HepG2 (cell line): ENCODE measurements around the gene ADAMTS13. TPM values are rescaled to one million over a fixed set of nuclear protein-coding genes. Genes with fewer than 3 reads are reported as not detected.

Source experiments
- FOSL2 ChIP-seq: sonication (generic); formaldehyde crosslinking; IDR thresholded peaks from 2 replicates; pipeline ENCODE4 v1.4.0; 2020; ENCODE audit warnings: missing genetic modification reagents
- GATA4 ChIP-seq: sonication (generic); IDR thresholded peaks from 2 replicates; pipeline ENCODE4 v1.6.1; 2016; ENCODE audit warnings: antibody characterized with exemption, low read depth, borderline replicate concordance
- HOXA7 ChIP-seq: sonication (generic); formaldehyde crosslinking; IDR thresholded peaks from 2 replicates; pipeline ENCODE4 v1.8.1; 2022; ENCODE audit warnings: mild to moderate bottlenecking, missing genetic modification reagents, moderate library complexity
- KLF16 ChIP-seq, 2 experiments: sonication (generic) in 1 of 2; formaldehyde crosslinking in 1 of 2; IDR thresholded peaks; 2 replicates each; pipeline versions ENCODE4 v1.6.1 to v1.8.0; 2016 to 2023; ENCODE audit warnings: missing genetic modification reagents in 2 of 2, missing compliant biosample characterization in 1 of 2
- LBX2 ChIP-seq: sonication (generic); formaldehyde crosslinking; IDR thresholded peaks from 2 replicates; pipeline ENCODE4 v1.5.0; 2020; ENCODE audit warnings: missing genetic modification reagents, mild to moderate bottlenecking, borderline replicate concordance
- LCORL ChIP-seq, 2 experiments: fragments of 450-650 bp in 1 of 2; sonication (generic) in 1 of 2; formaldehyde crosslinking in 1 of 2; IDR thresholded peaks; 2 replicates each; pipeline versions ENCODE4 v1.5.0 to v1.6.1; 2017 to 2020; ENCODE audit warnings: antibody characterized with exemption in 1 of 2, missing genetic modification reagents in 1 of 2
- MYPOP ChIP-seq: sonication (generic); formaldehyde crosslinking; IDR thresholded peaks from 2 replicates; pipeline ENCODE4 v1.8.1; 2023; ENCODE audit warnings: mild to moderate bottlenecking, moderate library complexity, missing genetic modification reagents
- NFKB2 ChIP-seq: sonication (generic); formaldehyde crosslinking; IDR thresholded peaks from 2 replicates; pipeline ENCODE4 v1.4.0; 2020; ENCODE audit warnings: missing genetic modification reagents, borderline replicate concordance
- NR2F6 ChIP-seq, 2 experiments: IDR thresholded peaks; 2 replicates each; pipeline ENCODE4 v1.6.1; 2016; ENCODE audit warnings: antibody characterized with exemption in 1 of 2, mild to moderate bottlenecking in 1 of 2
- POLR2AphosphoS5 ChIP-seq: IDR thresholded peaks from 2 replicates; pipeline ENCODE4 v1.6.1; 2012; ENCODE audit warnings: low read depth, low read length
- PPARG ChIP-seq: conservative IDR thresholded peaks from 2 replicates; pipeline ENCODE4 v1.6.1; 2016; ENCODE audit warnings: missing biosample characterization, missing genetic modification reagents
- RFX5 ChIP-seq: IDR thresholded peaks from 2 replicates; pipeline ENCODE4 v1.6.1; 2011; ENCODE audit warnings: low read depth, low read length, improper control_type of control experiment
- SALL2 ChIP-seq: sonication (generic); formaldehyde crosslinking; IDR thresholded peaks from 2 replicates; pipeline ENCODE4 v1.8.1; 2023; ENCODE audit warnings: mild to moderate bottlenecking, missing genetic modification reagents, inconsistent platforms
- TBX2 ChIP-seq: sonication (generic); formaldehyde crosslinking; IDR thresholded peaks from 2 replicates; pipeline ENCODE4 v1.5.0; 2020; ENCODE audit warnings: missing genetic modification reagents, mild to moderate bottlenecking, borderline replicate concordance
- ZBTB25 ChIP-seq: IDR thresholded peaks from 2 replicates; pipeline ENCODE4 v1.6.1; 2018; ENCODE audit warnings: missing genetic modification reagents
- ZFP36 ChIP-seq: fragments of 150-350 bp; IDR thresholded peaks from 2 replicates; pipeline ENCODE4 v1.6.1; 2018; ENCODE audit warnings: borderline replicate concordance, low read length, low read depth; ENCODE audit not compliant: partially characterized antibody
- ZNF121 ChIP-seq: sonication (generic); formaldehyde crosslinking; IDR thresholded peaks from 2 replicates; pipeline ENCODE4 v1.5.0; 2020; ENCODE audit warnings: mild to moderate bottlenecking, missing genetic modification reagents
- ZNF30 ChIP-seq: sonication (generic); formaldehyde crosslinking; IDR thresholded peaks from 2 replicates; pipeline ENCODE4 v1.5.0; 2020; ENCODE audit warnings: mild to moderate bottlenecking, missing genetic modification reagents
- ZNF574 ChIP-seq: sonication (generic); formaldehyde crosslinking; IDR thresholded peaks from 2 replicates; pipeline ENCODE4 v1.4.0; 2020; ENCODE audit warnings: missing genetic modification reagents
- ZNF580 ChIP-seq: IDR thresholded peaks from 2 replicates; pipeline ENCODE4 v1.6.1; 2016; ENCODE audit warnings: low read depth, borderline replicate concordance
- ZNF607 ChIP-seq: sonication (generic); formaldehyde crosslinking; IDR thresholded peaks from 2 replicates; pipeline ENCODE4 v1.5.1; 2020; ENCODE audit warnings: missing genetic modification reagents, mild to moderate bottlenecking, borderline replicate concordance
- ZNF761 ChIP-seq: sonication (generic); formaldehyde crosslinking; conservative IDR thresholded peaks from 2 replicates; pipeline ENCODE4 v1.4.0; 2020; ENCODE audit warnings: mild to moderate bottlenecking, missing genetic modification reagents
- ZSCAN25 ChIP-seq: sonication (generic); formaldehyde crosslinking; IDR thresholded peaks from 2 replicates; pipeline ENCODE4 v1.8.0; 2022; ENCODE audit warnings: mild to moderate bottlenecking, missing genetic modification reagents
- polyA plus RNA-seq, 8 experiments: library from polyadenylated mRNA; depleted of rRNA in 3 of 8; stranded (reverse) in 7 of 8; unstranded in 1 of 8; fragments of >200 nt; fragmentation: Illumina TruSeq in 4 of 8; extraction: Trizol in 4 of 8; gene quantifications; 2 replicates each; pipeline versions ENCODE4 v1.2.1 to v1.2.3, GENCODE V29; 2011 to 2016; ENCODE audit warnings: low read depth in 4 of 8, missing spikeins in 1 of 8, mixed read lengths in 1 of 8; ENCODE audit not compliant: insufficient read depth in 1 of 8
- total RNA-seq, 5 experiments: library from RNA; depleted of rRNA; stranded (reverse); fragments of >200 nt; fragmentation: Illumina TruSeq; extraction: Trizol; gene quantifications; 2 replicates each; pipeline ENCODE4 v1.2.3, GENCODE V29; 2016; ENCODE audit warnings: low read depth in 1 of 5

ADAMTS13 gene
- total and polyA plus RNA-seq, 2 of the 13 experiments (the other 11 are each of a cell fraction or from before 2014, with no cell fraction given): 0.91 to 4.5 TPM

GRCh38 chr9:133386338-133386737 is 35.8 kb upstream of the ADAMTS13 start (continued):
- no peak; the same call in 1 of the 2 replicates for TF ChIP-seq MYPOP (CRISPR knock-in tag)
- TF ChIP-seq ZFP36: no peak
- TF ChIP-seq HOXA7 (CRISPR knock-in tag): no peak
- peak; percentile 42; the same call in 1 of the 2 replicates for TF ChIP-seq TBX2 (CRISPR knock-in tag)
- peak; percentile 80; the same call in 1 of the 2 replicates for TF ChIP-seq NFKB2 (CRISPR knock-in tag)
- TF ChIP-seq SALL2 (CRISPR knock-in tag): 0 out of 2 replicates have a peak, but pooled peaks have one; percentile 40
- TF ChIP-seq ZBTB25 (CRISPR knock-in tag): no peak
- TF ChIP-seq LCORL (IDR thresholded peaks at IDR 0.05): no peak
- peak; percentile 64; the same call in 1 of the 2 replicates for TF ChIP-seq LCORL (CRISPR knock-in tag; IDR thresholded peaks at IDR 0.05)
- TF ChIP-seq NR2F6 (IDR thresholded peaks at IDR 0.05): no peak
- peak; percentile 33; the same call in 1 of the 2 replicates for TF ChIP-seq NR2F6 (CRISPR knock-in tag; IDR thresholded peaks at IDR 0.05)
- TF ChIP-seq ZNF574 (CRISPR knock-in tag): peak; percentile 53
- no peak for TF ChIP-seq LBX2
- peak; percentile 72; the same call in 1 of the 2 replicates for TF ChIP-seq ZNF580 (CRISPR knock-in tag)
- 0 out of 2 replicates have a peak, but pooled peaks have one; percentile 42 for TF ChIP-seq ZNF761 (CRISPR knock-in tag)
- peak in 1 of 2 experiments; percentile 32; a peak in 1 of 4 replicates for TF ChIP-seq KLF16 (CRISPR knock-in tag; IDR thresholded peaks at IDR 0.05)
- TF ChIP-seq GATA4: no peak
- no peak for TF ChIP-seq FOSL2
- TF ChIP-seq POLR2AphosphoS5: no peak
- TF ChIP-seq ZNF30 (CRISPR knock-in tag): no peak
- no peak for TF ChIP-seq PPARG (CRISPR knock-in tag)
- peak; percentile 89 for TF ChIP-seq ZNF121 (CRISPR knock-in tag)
- 0 out of 2 replicates have a peak, but pooled peaks have one; percentile 25 for TF ChIP-seq ZNF607
- peak; percentile 42; the same call in 1 of the 2 replicates for TF ChIP-seq ZSCAN25 (CRISPR knock-in tag)
- no peak for TF ChIP-seq RFX5
